Measurements from ENCODE around the gene SCMH1.

DNA sequence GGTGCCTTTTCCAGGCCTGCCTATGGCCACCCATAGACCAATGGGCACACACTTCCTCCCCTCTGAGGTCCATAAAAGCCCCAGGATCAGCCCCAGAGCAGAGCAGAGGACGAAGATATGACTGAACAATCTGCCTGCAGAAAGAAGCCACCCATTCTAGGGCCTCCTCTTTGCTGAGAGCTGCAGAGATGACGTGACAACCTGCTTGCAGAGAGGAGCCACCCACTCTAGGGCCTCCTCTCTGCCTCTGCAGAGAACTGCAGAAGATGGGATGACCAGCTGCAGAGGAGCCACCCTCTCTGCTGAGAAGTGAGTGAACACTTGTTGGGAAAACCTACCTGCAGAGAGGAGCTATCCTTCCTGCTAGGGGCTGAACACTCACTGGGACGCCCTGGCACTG is 79.7 kb downstream of the SCMH1 start:
- TF ChIP-seq CTCF (IDR thresholded peaks at IDR 0.05) (no peak), POLR2A (IDR thresholded peaks at IDR 0.05) (no peak)
